Left renal cortex interstitium (tissue), 4 donors: ENCODE measurements around the gene ZNF316. TPM values are rescaled to one million over a fixed set of nuclear protein-coding genes. Genes with fewer than 3 reads are reported as not detected.

ENCODE experiments used
- DNase-seq, 4 donors: peaks; one replicate each; pipeline ENCODE4 v3.0.0-alpha.2; 2013; ENCODE audit warnings: low read depth in 4 of 4, low spot score in 2 of 4, missing footprints in 1 of 4
- polyA plus RNA-seq, 4 donors: library from polyadenylated mRNA; unstranded; fragments of 120-200 nt; gene quantifications; one replicate each; pipeline ENCODE4 v1.2.1, GENCODE V29; 2013; ENCODE audit not compliant: insufficient read length in 4 of 4

The ZNF316 gene
- 10 to 100 TPM; 35.5 to 60.3 (median 46.4) TPM for polyA plus RNA-seq

- no peak for DNase-seq
Measured at GRCh38 chr7:6636741-6637543, at the start of gene ZNF316. ZNF316 (plus strand) TSS chr7:6637318; CDS start chr7:6642410, 5,092 bp downstream.

- no peak for DNase-seq
Measured at GRCh38 chr7:6588566-6588965, 48.6 kb upstream of the ZNF316 start.

- no peak for DNase-seq
Measured at GRCh38 chr7:6589151-6589828, 47.8 kb upstream of the ZNF316 start.

GRCh38 chr7:6589829-6590644, 47.1 kb upstream of the ZNF316 start, which contains the start of gene INTS15:
INTS15 (plus strand) TSS chr7:6590021; CDS start chr7:6590284, 263 bp downstream.
- peak in 3 of 4 donors; percentile 63 to 81 (median 69) for DNase-seq

- no peak for DNase-seq
Measured at GRCh38 chr7:6590645-6591110, 46.4 kb upstream of the ZNF316 start.

- DNase-seq: no peak
Measured at GRCh38 chr7:6600093-6600492, 37.0 kb upstream of the ZNF316 start.

GRCh38 chr7:6604458-6604857, 32.7 kb upstream of the ZNF316 start:
- DNase-seq: no peak

- no peak for DNase-seq
Measured at GRCh38 chr7:6606866-6607583, 30.1 kb upstream of the ZNF316 start.

GRCh38 chr7:6607651-6608051, 29.5 kb upstream of the ZNF316 start:
- no peak for DNase-seq

- DNase-seq: no peak
Measured at GRCh38 chr7:6608081-6608480, 29.0 kb upstream of the ZNF316 start.

- no peak for DNase-seq
Measured at GRCh38 chr7:6608794-6609193, 28.3 kb upstream of the ZNF316 start.

- DNase-seq: no peak
Measured at GRCh38 chr7:6612819-6613218, 24.3 kb upstream of the ZNF316 start.

- no peak for DNase-seq
Measured at GRCh38 chr7:6613706-6614105, 23.4 kb upstream of the ZNF316 start.

- no peak for DNase-seq
Measured at GRCh38 chr7:6614953-6615722, 22.0 kb upstream of the ZNF316 start, which contains the start of gene ZNF853. ZNF853 (plus strand) TSS chr7:6615610; CDS start chr7:6616175, 565 bp downstream.

GRCh38 chr7:6615723-6616555, 21.2 kb upstream of the ZNF316 start:
- no peak for DNase-seq

GRCh38 chr7:6616854-6617643, 20.1 kb upstream of the ZNF316 start:
- DNase-seq: no peak

GRCh38 chr7:6618621-6619020, 18.5 kb upstream of the ZNF316 start:
- DNase-seq: no peak

GRCh38 chr7:6619961-6620360, 17.2 kb upstream of the ZNF316 start:
- no peak for DNase-seq
